ENCODE results near the gene ABCG8.

Gene ABCG8

DNA sequence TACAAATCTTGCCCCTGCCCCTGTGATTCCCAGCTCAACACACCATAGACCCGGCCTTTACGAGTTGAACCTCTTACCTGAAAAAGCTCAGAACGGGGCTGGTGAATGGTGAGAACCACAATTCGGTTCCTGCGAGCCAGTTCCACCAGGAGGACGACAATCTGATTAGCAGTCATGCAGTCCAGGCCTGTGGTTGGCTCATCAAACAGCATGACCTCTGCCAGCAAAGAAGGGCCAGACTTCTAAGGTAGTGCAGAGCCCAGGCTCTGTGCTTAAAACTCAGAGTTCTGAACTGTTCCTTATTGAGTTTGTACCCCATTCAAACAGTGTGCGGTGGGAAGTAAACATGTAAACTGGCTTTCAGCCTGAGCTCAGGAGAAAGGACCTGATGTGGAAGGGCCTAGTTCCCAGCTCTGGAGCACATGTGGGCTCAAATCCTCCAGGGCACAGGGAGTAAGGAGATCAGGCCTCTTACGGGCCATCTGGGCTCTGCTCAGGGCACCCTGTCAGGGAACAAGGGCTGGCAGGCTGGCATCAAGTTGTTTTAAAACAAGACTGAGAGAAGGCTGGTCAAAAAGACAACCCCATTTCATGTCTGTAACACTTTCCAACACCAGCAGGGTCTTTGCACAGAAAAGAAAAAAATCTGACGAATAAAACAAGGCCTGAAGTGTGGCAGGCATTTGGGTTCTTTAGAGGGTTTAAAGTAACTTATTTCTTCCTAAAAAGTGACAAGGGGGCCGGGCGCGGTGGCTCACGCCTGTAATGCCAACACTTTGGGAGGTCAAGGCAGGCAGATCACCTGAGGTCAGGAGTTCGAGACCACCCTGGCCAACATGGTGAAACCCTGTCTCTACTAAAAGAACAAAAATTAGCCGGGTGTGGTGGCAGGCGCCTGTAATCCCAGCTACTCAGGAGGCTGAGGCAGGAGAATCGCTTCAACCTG, 12.2 kb upstream of the ABCG8 start:
- DNase-seq (ENCODE audit: low spot score): no peak

DNA sequence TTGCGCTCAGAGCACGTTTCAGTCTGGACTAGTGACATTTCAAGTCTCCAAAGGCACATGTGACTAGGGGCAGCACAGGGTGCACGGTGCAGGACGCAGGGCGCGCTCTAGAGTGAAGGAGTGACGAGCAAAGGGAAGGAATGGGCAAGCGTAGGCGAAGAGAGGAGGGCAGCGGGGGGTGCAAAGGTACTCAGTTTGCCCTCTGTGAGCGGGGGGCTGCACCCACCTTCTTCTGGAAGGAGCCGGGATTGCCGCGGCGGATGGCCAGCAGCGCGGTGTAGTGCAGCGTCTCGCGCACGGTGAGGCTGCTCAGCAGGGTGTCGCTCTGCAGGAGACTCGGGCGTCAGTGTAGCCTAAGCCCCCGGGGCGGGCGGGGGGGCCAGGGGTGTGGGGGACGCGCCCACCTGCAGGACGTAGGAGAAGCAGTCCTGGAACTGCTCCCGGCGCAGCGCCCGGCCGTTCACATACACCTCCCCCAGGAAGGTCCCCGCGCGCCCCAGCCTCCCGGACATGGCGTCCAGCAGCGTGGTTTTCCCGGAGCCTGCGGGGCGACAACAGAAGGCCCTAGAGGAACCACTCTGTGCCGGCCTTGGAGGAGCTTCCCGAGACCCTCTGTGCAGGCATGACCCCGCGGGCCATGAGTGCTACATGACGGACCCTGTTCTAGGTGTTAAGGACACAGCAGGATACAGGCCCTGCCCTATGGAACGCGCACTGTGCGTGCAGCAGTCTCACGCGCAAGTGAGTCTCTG, 7.1 kb upstream of the ABCG8 start:
- no peak for DNase-seq (ENCODE audit: low spot score)

DNA sequence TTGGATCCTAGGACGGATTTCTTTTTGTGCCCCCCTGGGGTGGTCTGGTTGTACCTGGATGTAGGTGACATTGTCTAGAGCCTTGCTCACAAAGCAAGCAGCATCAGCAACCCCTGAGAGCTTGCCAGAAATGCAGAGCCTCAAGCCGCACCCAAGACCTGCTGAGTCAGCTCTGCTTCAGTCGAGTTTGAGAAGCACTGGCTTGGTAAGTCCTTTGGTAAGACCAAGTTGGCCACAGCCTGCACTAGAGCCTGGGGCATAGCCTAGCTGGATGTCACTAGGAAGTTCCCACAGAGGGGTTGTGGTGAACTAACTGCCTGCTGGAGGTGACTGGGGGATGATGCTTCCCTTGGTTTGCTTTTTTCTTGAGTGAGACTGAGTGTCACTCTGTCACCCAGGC, 6.3 kb upstream of the ABCG8 start:
- DNase-seq (ENCODE audit: low spot score): no peak

DNA sequence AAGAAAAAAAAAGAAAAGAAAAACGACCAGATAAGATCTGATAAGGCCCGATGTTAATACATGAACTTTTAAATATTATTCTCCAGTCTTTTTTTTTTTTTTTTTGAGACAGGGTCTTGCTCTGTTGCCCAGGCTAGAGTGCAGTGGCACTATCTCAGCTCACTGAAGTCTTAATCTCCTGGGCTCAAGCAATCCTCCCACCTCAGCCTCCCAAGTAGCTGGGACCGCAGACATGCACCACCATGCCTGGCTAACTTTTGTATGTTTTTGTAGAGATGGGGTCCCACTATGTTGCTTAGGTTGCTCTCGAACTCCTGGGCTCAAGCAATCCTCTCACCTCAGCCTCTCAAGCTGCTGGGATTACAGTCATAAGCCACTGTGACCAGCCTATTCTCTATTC, 1.7 kb upstream of the ABCG8 start:
- no peak for DNase-seq (ENCODE audit: low spot score)

DNA sequence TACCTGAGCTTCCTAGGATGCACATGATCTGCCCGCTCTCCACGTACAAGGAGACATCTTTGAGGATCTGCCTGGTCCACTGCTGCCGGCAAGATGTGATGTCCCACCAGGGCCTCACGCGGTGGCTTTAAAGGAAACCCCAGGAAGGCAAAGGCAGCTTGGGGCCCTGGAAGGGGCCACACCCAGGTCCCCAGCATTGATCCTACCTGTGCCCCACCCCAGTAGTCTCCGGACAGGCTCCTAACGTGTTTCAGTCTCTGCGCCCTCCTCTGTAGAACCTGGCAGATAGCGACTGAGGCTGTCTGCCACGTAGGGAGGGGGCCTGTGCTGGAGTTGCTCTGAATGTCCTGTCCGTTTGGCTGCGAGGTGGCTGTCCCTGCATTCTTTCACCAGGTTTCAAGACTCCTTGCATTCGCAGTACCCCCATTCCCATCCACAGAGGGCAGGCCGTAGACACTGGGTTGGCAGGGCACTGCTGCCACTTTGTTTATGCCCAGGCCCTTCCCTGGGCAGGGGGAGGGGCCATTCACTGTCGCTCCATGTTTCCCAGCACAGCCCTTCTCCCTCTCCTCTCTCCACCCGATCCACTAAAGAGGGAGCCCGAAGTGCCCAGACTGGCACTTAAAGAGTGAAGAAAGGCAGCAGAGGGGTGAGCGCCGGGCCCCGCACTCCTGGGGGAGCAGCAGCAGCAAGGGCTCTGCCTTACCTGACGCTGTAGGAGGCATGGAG, 776 bp upstream of the ABCG8 start:
- DNase-seq (ENCODE audit: low spot score): no peak

DNA sequence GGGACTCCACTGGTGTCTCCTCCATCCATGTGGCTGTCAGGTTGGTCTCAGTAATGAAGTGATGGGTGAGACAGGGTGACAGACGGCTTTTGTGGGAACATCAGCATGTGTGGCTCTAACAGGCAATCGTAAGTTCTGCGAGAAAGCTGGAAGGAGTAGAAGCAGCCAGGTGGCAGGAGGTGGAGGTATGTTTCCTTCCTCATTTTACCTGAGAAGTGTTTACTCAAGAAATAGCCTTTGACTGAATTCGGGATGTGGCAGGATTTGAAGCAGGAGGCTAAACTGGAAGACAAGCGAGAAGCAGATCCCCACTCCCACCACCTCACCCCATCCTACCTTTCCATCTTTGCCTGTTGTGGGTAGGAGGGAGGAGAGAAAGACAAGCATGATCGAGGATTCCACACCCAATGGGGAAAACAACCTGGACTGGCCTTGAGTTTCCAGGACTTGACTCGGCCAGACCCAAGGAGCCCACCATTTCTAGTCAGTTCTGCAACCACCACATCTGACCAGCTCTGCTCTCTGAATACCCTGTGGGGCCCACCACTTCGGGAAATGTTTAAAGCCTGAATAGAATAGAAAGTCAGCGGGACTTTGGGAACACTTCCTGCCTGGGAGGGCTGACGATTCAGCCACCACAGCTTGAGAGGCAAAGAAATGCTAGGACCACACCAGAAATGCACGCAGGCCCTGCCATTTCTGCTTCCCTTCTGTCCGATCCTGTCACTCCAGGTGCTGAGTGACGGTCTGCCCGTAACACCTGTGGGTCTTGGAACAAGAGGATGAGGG, 1.2 kb downstream of the ABCG8 start:
- DNase-seq (ENCODE audit: low spot score): no peak

DNA sequence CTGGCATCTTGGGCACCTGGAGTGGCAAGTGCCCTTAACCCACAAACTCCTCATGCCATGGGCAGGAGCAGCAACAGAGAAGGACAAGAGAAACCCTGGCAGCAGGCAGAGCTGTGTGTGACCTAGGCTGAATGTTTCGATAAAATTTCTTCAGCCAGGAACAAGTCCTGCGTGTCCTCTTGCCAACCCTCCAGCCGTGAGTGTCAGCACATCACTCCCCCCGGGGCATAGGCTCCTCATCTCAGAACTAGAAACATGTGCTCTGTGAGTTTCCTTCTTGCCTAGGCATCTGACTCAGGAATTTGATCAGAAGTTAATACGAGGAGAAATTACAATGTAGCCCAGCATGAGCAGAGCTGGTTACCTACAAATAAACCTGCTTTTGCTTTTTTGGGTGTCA, 2.2 kb downstream of the ABCG8 start:
- no peak for DNase-seq (ENCODE audit: low spot score)

DNA sequence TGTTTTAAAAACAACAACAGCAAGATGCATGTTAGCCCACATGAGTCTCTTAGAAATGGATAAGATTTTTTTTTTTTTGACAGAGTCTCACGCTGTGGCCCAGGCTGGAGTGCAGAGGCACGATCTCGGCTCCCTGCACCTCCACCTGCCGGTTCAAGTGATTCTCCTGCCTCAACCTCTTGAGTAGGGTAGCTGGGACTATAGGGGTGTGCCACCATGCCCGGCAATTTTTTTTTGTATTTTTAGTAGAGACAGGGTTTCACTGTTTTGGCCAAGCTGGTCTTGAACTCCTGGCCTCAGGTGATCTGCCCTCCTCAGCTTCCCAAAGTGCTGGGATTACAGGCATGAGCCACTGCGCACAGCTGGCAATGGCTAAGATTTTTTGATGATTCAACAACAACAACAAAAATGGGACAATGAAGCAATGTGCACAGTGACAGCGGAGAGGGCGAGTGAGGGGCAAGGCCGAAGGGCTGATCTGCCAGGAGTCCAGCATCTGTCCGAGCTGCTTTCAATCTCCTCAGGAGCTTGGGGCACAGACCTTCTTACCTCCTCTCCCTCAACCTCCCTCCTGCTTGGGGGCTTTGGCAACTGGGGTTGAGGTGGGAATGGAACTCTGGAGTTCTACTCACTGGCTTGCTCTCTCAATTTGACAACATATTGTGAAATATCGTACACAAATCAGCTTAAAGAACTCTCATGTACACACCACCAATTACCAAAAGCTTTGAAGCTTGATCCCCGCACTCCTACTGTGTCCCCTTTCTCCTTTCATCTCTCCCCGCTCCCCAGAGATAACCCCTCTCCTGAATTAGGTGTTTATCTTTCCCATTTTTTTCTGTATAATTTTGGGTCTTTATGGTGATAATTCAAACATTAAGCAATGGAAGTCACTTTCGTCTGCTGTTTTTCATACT, 3.4 kb downstream of the ABCG8 start:
- DNase-seq (ENCODE audit: low spot score): no peak

DNA sequence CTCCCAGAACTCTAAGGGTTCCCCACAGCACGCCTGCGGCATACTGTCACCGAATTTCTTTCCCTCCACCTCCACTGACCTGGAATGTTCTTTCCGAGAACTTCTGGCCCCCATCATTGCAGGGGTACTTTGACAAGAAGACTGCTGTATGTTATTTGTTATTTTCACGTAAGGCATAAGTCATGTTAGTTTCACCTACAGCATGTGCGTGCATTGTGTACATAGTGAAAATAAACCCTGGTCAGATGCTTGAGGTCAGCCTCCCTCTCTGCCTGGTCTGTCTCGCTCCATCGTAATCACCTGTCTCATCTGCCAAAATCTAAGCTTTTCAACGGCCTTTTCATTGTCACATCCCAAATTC, 4.1 kb downstream of the ABCG8 start:
- no peak for DNase-seq (ENCODE audit: low spot score)

DNA sequence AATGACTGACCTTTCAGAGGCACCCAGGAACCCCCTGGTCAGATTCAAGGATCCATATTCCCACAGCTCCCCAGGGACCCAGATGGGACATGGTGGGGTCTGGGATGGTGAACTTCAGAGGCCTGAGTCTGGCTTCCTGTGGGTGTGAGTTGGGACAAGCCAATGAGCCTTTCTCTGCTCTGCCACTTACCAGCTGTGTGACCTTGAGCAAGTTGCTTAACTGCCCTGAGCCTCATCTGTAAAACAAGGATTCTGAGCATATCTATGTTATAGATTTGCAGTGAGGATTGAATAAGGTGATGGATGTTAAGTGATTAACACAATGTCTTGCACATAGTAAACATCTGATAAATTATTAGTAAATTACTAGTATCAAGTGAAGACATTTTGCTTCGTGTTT, 6.4 kb downstream of the ABCG8 start:
- DNase-seq (ENCODE audit: low spot score): no peak

DNA sequence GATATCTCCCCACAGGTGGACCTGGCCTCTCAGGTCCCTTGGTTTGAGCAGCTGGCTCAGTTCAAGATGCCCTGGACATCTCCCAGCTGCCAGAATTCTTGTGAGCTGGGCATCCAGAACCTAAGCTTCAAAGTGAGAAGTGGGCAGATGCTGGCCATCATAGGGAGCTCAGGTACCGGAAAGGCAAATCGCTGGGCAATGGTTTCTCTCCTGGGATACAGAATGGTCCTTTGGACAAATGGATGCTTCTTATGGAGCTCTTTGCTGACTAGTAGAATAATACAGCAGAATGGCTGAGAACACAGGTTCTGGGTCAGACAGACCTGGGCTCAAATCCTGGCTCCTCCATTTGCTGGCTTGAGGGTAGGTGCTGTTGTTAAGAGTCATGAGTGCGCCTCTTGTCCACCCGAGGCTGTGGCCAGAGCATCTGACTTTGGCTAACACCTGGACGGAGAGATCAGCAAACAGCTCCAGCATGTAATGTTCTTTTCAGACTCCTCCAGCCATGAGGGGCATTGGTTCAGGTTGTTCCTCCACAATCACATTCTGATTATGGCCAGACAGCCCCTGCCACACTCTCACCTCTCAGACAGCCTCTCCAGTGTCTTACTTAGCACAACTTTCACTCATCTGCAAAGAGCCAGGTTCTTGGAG, 7.5 kb downstream of the ABCG8 start:
- no peak for DNase-seq (ENCODE audit: low spot score)

DNA sequence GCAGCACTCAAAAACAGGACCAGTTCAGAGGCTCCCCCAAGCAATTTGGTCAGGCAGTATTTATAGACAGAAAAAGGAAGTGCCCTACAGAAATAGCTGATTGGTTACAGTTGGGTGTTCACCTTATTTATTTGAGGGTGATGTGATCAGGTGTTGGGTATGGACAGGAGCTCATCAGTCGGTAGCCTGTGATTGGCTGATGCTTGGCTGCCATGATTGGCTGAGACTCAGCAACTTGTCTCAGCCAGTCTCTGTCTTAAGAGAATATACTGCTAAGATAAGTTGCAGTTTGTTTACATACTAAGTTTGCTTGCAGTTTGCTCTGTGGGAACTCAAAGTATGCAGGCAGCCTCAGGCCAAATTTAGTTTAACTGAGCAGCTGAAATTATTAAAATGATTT, 9.4 kb downstream of the ABCG8 start:
- DNase-seq (ENCODE audit: low spot score): no peak

DNA sequence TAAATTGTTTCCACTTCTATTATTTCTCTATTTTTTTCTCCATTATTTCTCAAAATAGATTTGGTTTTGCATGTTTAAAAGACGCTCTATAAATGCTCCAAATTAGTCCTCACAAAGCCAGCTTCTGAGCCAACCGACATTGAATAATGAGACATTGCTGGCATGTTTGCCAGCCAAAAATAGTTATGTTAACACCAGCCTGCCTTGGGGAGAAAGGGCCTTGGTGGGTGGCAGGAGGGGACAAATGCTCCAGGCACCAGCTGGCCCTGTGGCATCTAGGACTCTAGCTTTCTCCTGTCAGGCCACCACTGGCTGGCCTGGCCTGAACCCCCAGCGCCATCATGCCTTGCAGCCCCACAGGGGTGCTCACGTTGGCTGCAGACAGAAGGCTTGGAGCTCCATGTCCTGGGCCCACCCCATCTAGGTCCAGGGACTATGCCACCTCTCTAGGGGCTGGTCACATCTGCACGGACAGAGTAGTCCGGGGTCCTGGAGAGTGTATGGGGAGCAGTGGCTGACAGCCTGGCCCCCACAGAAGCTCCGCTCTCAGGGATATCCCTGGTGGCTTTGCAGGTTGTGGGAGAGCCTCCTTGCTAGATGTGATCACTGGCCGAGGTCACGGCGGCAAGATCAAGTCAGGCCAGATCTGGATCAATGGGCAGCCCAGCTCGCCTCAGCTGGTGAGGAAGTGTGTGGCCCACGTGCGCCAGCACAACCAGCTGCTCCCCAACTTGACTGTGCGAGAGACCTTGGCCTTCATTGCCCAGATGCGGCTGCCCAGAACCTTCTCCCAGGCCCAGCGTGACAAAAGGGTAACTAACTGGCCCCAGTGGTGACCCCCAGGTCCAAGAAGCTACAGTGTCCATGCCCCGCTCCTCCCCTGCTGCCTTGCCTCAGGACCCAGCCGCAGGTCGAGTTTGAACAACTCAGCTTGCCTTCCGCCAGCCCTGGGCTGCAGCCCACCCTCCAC, 12.5 kb downstream of the ABCG8 start:
- DNase-seq (ENCODE audit: low spot score): no peak

DNA sequence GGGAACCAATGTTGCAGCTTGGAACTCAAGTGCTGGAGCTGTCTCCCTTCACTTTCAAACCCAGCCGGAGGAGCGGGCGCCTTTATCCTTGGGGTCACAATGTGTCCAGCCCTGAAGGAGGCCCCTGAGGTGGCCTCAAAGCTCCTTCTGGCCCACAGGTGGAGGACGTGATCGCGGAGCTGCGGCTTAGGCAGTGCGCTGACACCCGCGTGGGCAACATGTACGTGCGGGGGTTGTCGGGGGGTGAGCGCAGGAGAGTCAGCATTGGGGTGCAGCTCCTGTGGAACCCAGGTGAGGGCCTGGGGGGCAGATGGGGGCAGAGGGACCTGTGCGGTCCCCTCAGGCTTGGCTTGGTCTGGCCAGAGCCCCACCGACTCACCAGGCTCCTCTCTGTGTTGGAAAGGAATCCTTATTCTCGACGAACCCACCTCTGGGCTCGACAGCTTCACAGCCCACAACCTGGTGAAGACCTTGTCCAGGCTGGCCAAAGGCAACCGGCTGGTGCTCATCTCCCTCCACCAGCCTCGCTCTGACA, 13.5 kb downstream of the ABCG8 start:
- no peak for DNase-seq (ENCODE audit: low spot score)

DNA sequence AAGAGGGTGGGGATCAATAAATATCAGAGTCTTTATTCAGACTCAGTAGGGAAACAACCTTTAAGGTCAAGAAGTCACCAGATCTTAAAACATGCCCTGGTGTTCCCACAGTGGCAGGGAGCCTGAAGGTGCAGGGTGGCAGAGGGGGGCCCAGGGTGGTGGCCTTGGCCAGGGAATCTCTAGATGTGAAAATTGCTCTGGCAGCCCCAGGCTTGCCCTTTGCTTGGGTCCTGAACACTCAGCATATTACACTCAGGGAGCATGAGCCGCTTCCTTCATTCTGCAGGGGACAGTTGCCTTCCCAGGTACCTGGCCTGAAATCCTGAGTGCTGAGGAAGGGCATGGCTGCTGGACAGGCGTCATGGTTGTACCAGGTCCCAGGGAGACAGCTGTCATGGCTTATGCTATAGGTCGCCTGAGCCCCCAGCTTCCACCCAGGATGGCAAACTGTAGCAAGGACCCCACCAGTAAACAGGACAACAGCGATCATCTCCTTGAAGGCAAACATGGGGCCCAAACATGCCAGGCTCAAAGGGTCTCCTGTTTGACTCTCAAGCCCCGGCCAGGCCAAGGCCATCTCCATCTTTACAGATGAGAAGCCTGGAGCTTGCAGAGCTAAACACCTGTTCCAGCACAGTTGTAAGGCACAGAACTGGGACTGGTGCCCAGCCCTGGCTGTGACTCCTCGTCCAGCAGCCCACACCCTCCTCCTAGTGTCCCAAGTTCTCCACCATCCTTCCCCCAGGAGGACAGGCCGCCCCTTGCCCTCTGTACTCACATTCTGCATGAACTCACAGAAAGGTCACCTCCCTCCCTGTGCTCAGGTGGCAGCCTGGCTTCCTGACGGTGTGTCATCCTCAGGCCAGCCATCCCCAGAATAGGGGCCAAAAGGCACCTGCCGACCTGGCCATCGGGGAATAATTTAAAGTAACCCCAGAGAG, 14.6 kb downstream of the ABCG8 start:
- DNase-seq (ENCODE audit: low spot score): no peak

DNA sequence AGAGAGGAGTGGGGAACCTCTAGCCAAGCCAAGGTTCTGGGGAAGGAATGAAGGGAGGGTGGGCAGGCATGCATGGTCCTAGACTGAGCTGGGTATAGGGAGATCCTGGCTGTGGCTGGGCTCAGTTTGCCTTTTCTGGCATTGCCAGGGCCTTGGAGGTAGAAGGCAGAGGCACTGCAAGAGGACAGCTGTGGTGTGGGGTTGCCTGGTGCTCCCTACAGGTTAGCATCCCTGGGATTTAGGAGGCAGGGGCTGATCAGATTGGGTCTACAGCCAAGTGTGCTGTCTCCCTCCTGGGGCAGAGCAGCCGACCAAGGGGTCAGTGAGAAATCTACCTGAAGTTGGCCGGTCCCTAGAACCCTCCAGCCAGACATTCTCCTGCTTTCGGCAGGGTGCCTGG, 15.9 kb downstream of the ABCG8 start:
- no peak for DNase-seq (ENCODE audit: low spot score)

DNA sequence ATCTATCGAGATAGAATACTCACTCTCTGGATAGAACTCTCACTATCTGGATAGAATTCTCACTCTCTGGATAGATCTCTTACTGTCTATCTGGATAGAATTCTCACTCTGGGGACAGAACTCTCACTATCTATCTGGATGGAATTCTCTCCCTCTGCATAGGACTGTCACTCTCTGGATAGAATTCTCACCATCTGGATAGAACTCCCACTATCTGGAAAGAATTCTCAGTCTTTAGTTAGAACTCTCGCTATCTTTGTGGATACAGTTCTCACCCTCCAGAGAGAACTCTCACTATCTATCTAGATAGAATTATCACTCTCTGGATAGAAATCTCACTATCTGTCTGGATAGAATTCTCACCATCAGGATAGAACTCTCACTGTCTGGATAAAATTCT, 16.5 kb downstream of the ABCG8 start:
- no peak for DNase-seq (ENCODE audit: low spot score)

DNA sequence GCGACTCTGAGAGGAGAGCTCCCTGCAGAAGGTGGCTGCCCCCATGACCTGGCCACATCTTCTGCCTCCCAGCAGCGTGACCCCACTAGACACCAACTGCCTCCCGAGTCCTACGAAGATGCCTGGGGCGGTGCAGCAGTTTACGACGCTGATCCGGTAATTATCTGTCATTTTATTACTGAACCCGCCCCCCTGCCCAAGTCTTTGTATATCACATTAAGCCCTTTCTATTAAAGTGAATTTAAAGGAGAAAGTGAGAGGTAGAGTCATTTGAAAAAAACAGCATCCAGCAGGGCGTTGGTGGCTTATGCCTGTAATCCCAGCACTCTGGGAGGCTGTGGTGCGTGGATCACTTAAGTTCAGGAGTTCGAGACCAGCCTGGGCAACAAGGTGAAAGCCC, 33.4 kb downstream of the ABCG8 start:
- DNase-seq (ENCODE audit: low spot score): no peak

Measured in HuH-7.5 (cell line).